ENCODE data around the gene SLC17A9. TPM values are rescaled to one million over a fixed set of nuclear protein-coding genes. Genes with fewer than 3 reads are reported as not detected.
A peak's percentile ranks its signal among the peaks of the same experiment; 100 is the strongest.

Gene SLC17A9
- 24.2 and 32.0 TPM in 2 replicates for total RNA-seq (2014; rRNA removed; shearing (Covaris generic))
- polyA plus RNA-seq (2016; fragmentation: Nextera tagmentation; extraction: Ambion mirVana), result 36.1 and 39.3 TPM in 2 replicates
- long read RNA-seq, partial matches to known transcripts, result 2 of 2 reads
- long read RNA-seq, other reads (novel, unspliced or antisense), result 0 of 2 reads

GRCh38 chr20:62952373-62952967 is at the start of gene SLC17A9:
Gene SLC17A9 (plus strand): TSS chr20:62952709. CDS start chr20:62952831, 122 bp downstream.
- Histone ChIP-seq H3K79me2 (replicated peaks; ENCODE audit: insufficient read depth) (peaks cover 47% of the 10 kb centered on the region), H3K4me2 (peak within 1 kb of the TSS; percentile 82), H3K9me2 (ENCODE audit: insufficient read depth) (no peaks in the 10 kb centered on the region), H2AFZ (no peak within 1 kb of the TSS), H3K27me3 (ENCODE audit: insufficient read depth) (no peaks in the 10 kb centered on the region), H3K4me1 (ENCODE audit: insufficient read depth) (peaks cover 19% of the 10 kb centered on the region), H3K4me3 (peak within 1 kb of the TSS; percentile 61), H3K36me3 (ENCODE audit: insufficient read depth) (peaks cover 15% of the 10 kb centered on the region), H3K27ac (ENCODE audit: low read depth) (peak within 1 kb of the TSS; percentile 9; the same call in 1 of the 2 replicates), H4K20me1 (replicated peaks; ENCODE audit: insufficient read depth) (peaks cover 23% of the 10 kb centered on the region), H3F3A (replicated peaks; ENCODE audit: low read depth) (peaks cover 20% of the 10 kb centered on the region; the same call in 1 of the 2 replicates)
- Mint-ChIP-seq H3K36me3 (ENCODE audit: low read depth) (peaks cover 33% of the 10 kb centered on the region), H3K27ac (no peak within 1 kb of the TSS), H3K9me3 (no peaks in the 10 kb centered on the region), H3K4me3 (peak within 1 kb of the TSS; percentile 72), H3K4me1 (peaks cover 16% of the 10 kb centered on the region), H3K27me3 (ENCODE audit: insufficient read depth, low read depth, poor library complexity) (peaks cover 14% of the 10 kb centered on the region)
- TF ChIP-seq POLR2AphosphoS5 (IDR thresholded peaks at IDR 0.05; ENCODE audit: low read depth) (peak; percentile 54), EZH2 (IDR thresholded peaks at IDR 0.05; ENCODE audit: low read depth, unreplicated experiment) (no peak), CTCF (conservative IDR thresholded peaks at IDR 0.05; ENCODE audit: low read depth in 2 of 2) (peak in 1 of 2 experiments; percentile 34; a peak in 2 of 4 replicates), CREB1 (CRISPR knock-in tag; IDR thresholded peaks at IDR 0.05; ENCODE audit: low read depth) (peak; percentile 80), STAT1 (IDR thresholded peaks at IDR 0.05; ENCODE audit: unreplicated experiment) (no peak), NANOG (IDR thresholded peaks at IDR 0.05; ENCODE audit: borderline replicate concordance) (no peak), ZNF331 (CRISPR knock-in tag; IDR thresholded peaks at IDR 0.05; ENCODE audit: low read depth) (no peak)
- DNase-seq (ENCODE audit: low spot score), result peak; percentile 86
- peak; percentile 69 for ATAC-seq

- no peak for DNase-seq (ENCODE audit: low spot score)
- Histone ChIP-seq H3K27ac (ENCODE audit: low read depth) (peak overlapping the region; percentile 93), H3K36me3 (ENCODE audit: insufficient read depth) (peaks cover 61% of the 10 kb centered on the region), H3F3A (replicated peaks; ENCODE audit: low read depth) (peaks cover 78% of the 10 kb centered on the region), H3K27me3 (ENCODE audit: insufficient read depth) (no peaks in the 10 kb centered on the region), H2AFZ (no peak overlapping the region), H4K20me1 (replicated peaks; ENCODE audit: insufficient read depth) (peaks cover 66% of the 10 kb centered on the region), H3K9me2 (ENCODE audit: insufficient read depth) (no peaks in the 10 kb centered on the region), H3K79me2 (replicated peaks; ENCODE audit: insufficient read depth) (peaks cover 37% of the 10 kb centered on the region), H3K4me2 (no peak overlapping the region), H3K4me3 (no peak overlapping the region), H3K4me1 (ENCODE audit: insufficient read depth) (peaks cover 35% of the 10 kb centered on the region)
- Mint-ChIP-seq H3K9me3 (no peaks in the 10 kb centered on the region), H3K27ac (no peak overlapping the region), H3K27me3 (ENCODE audit: insufficient read depth, low read depth, poor library complexity) (peaks cover 23% of the 10 kb centered on the region), H3K4me3 (no peak overlapping the region), H3K36me3 (ENCODE audit: low read depth) (peaks cover 71% of the 10 kb centered on the region), H3K4me1 (peaks cover 37% of the 10 kb centered on the region)
- no peak for ATAC-seq
- TF ChIP-seq REST (IDR thresholded peaks at IDR 0.05; ENCODE audit: unreplicated experiment), result no peak
Observed at GRCh38 chr20:62902926-62903615, 49.4 kb upstream of the SLC17A9 start.
